ENCODE data around the gene GRK3.
"Not testable (repeated sequence)": the region's sequence is repeated elsewhere in the genome, so short reads cannot be mapped to it uniquely, and the experiment has no call there.

The GRK3 gene

DNA sequence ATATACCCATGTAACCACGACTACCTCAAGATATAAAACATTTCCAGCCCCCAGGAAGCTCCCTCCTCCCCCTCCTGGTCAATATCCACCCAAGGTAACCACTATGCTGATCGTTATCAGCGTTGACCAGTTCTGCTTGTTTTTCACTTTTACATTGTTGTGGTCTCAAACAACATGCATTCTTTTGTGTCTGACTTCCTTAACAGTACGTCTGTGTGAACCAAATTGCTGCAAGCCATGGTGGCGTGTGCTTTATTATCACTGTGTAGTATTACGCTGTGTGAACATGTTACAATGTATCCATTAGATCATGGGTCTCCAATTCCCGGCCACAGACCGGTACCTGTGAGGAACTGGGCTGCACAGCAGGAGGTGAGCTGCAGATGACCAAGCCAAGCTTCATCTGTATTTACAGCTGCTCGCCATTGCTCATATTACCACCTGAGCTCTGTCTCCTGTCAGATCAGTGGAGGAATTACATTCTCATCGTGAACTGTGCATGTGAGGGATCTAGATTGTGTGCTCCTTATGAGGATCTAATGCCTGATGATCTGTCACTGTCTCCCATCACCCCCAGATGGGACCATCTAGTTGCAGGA lies 15.5 kb upstream of the GRK3 start:
- Histone ChIP-seq H3K9me3 (ENCODE audit: control insufficient read depth, insufficient read depth, low read length) (no peaks in the 10 kb centered on the region), H3K4me2 (ENCODE audit: low read length) (no peak overlapping the region), H3K4me3 (ENCODE audit: low read length) (no peak overlapping the region), H3K4me1 (ENCODE audit: control insufficient read depth, low read length) (peaks cover 7% of the 10 kb centered on the region), H3K36me3 (ENCODE audit: control insufficient read depth, low read length) (no peaks in the 10 kb centered on the region), H3F3A (ENCODE audit: control insufficient read depth, insufficient read depth) (no peaks in the 10 kb centered on the region), H3K27me3 (ENCODE audit: control insufficient read depth, low read length) (peaks cover 3% of the 10 kb centered on the region), H3K9me2 (replicated peaks; ENCODE audit: control insufficient read depth, low read length) (no peaks in the 10 kb centered on the region), H4K20me1 (ENCODE audit: control insufficient read depth, insufficient read depth, low read depth, low read length) (no peaks in the 10 kb centered on the region), H3K27ac (ENCODE audit: low read depth, low read length) (no peak overlapping the region), H3K79me2 (ENCODE audit: control insufficient read depth, low read length) (no peaks in the 10 kb centered on the region)
- TF ChIP-seq, protein P1, sequence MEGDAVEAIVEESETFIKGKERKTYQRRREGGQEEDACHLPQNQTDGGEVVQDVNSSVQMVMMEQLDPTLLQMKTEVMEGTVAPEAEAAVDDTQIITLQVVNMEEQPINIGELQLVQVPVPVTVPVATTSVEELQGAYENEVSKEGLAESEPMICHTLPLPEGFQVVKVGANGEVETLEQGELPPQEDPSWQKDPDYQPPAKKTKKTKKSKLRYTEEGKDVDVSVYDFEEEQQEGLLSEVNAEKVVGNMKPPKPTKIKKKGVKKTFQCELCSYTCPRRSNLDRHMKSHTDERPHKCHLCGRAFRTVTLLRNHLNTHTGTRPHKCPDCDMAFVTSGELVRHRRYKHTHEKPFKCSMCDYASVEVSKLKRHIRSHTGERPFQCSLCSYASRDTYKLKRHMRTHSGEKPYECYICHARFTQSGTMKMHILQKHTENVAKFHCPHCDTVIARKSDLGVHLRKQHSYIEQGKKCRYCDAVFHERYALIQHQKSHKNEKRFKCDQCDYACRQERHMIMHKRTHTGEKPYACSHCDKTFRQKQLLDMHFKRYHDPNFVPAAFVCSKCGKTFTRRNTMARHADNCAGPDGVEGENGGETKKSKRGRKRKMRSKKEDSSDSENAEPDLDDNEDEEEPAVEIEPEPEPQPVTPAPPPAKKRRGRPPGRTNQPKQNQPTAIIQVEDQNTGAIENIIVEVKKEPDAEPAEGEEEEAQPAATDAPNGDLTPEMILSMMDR (IDR thresholded peaks at IDR 0.05; ENCODE audit: low read depth, low read length, poor library complexity, severe bottlenecking): no peak
- TF ChIP-seq EZH2phosphoT487 (IDR thresholded peaks at IDR 0.05; ENCODE audit: borderline replicate concordance, low read length): no peak

DNA sequence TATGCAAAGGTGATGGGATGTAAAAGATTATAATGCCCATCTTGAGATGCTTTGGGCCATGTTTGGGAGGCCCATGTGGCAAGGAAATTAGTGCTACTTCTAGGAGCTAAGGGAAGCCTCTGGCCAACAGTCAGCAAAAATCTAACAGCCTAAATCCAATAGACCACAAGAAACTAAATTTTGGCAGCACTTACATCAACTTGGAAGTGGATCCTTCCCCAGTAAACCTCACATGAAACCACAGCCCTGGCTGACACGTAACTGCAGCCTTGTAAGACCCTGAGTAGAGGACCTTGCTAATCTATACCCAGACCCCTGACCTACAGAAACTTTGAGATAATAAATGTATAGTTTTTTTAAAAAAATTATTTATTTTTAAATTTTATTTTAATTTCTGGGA lies 13.1 kb upstream of the GRK3 start:
- no peaks in the 10 kb centered on the region for H4K20me1 ChIP-seq (ENCODE audit: control insufficient read depth, insufficient read depth, low read depth, low read length)
- H3F3A ChIP-seq (ENCODE audit: control insufficient read depth, insufficient read depth): no peaks in the 10 kb centered on the region
- no peaks in the 10 kb centered on the region for H3K36me3 ChIP-seq (ENCODE audit: control insufficient read depth, low read length)
- no peak overlapping the region for H3K27ac ChIP-seq (ENCODE audit: low read depth, low read length)
- H3K9me2 ChIP-seq (replicated peaks; ENCODE audit: control insufficient read depth, low read length): no peaks in the 10 kb centered on the region
- no peak overlapping the region for H3K4me2 ChIP-seq (ENCODE audit: low read length)
- H3K9me3 ChIP-seq (ENCODE audit: control insufficient read depth, insufficient read depth, low read length): no peaks in the 10 kb centered on the region
- TF ChIP-seq, protein P1 (IDR thresholded peaks at IDR 0.05; ENCODE audit: low read depth, low read length, poor library complexity, severe bottlenecking): no peak
- no peak for TF ChIP-seq EZH2phosphoT487 (IDR thresholded peaks at IDR 0.05; ENCODE audit: borderline replicate concordance, low read length)
- no peak overlapping the region for H3K4me3 ChIP-seq (ENCODE audit: low read length)
- no peaks in the 10 kb centered on the region for H3K4me1 ChIP-seq (ENCODE audit: control insufficient read depth, low read length)
- peaks cover 7% of the 10 kb centered on the region for H3K27me3 ChIP-seq (ENCODE audit: control insufficient read depth, low read length)
- H3K79me2 ChIP-seq (ENCODE audit: control insufficient read depth, low read length): no peaks in the 10 kb centered on the region

DNA sequence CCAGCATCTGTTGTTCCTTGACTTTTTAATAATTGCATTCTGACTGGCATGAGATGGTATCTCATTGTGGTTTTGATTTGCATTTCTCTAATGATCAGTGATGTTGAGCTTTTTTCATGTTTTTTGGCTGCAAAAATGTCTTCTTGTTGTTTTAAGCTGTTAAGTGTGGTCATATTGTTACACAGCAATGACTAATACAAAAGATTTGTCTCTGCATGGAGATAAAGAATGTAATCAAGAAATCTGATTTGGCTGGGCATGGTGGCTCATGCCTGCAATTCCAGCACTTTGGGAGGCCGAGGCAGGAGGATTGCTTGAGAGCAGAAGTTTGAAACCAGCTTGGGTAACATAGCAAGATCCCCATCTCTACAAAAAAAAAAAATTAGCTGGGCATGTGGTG lies 12.1 kb upstream of the GRK3 start:
- not testable (repeated sequence) for H3K4me3 ChIP-seq (ENCODE audit: low read length); H3K27ac ChIP-seq (ENCODE audit: low read depth, low read length); H3K27me3 ChIP-seq (ENCODE audit: control insufficient read depth, low read length); H3K36me3 ChIP-seq (ENCODE audit: control insufficient read depth, low read length); H3F3A ChIP-seq (ENCODE audit: control insufficient read depth, insufficient read depth); H3K9me3 ChIP-seq (ENCODE audit: control insufficient read depth, insufficient read depth, low read length); H3K4me2 ChIP-seq (ENCODE audit: low read length); H4K20me1 ChIP-seq (ENCODE audit: control insufficient read depth, insufficient read depth, low read depth, low read length); H3K4me1 ChIP-seq (ENCODE audit: control insufficient read depth, low read length); H3K79me2 ChIP-seq (ENCODE audit: control insufficient read depth, low read length); H3K9me2 ChIP-seq (replicated peaks; ENCODE audit: control insufficient read depth, low read length)

DNA sequence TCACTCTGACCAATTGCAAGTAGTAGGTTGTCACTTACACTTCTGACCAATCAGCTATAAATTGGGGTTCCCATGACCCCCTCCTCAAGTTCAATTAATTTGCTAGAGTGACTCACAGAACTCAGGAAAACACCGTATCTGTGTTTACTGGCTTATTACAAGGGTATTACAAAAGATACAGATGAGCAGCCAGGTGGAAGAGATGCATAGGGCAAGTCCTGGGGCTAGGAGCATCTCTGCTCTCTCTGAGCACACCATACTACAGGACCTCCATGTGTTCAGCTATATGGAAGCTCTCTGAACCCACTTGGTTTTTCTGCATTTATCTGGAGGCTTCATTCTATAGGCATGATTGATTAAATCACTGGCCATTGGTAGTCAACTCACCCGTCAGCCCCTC lies 11.3 kb upstream of the GRK3 start:
- TF ChIP-seq, protein P1 (IDR thresholded peaks at IDR 0.05; ENCODE audit: low read depth, low read length, poor library complexity, severe bottlenecking): no peak
- TF ChIP-seq EZH2phosphoT487 (IDR thresholded peaks at IDR 0.05; ENCODE audit: borderline replicate concordance, low read length): no peak
- Histone ChIP-seq H3K4me1 (ENCODE audit: control insufficient read depth, low read length) (no peaks in the 10 kb centered on the region), H3K36me3 (ENCODE audit: control insufficient read depth, low read length) (no peaks in the 10 kb centered on the region)

More for the DNA sequence above, 11.3 kb upstream of the GRK3 start:
- Histone ChIP-seq H3K27ac (ENCODE audit: low read depth, low read length) (no peak overlapping the region), H3K9me3 (ENCODE audit: control insufficient read depth, insufficient read depth, low read length) (no peaks in the 10 kb centered on the region), H3K4me3 (ENCODE audit: low read length) (no peak overlapping the region), H3K9me2 (replicated peaks; ENCODE audit: control insufficient read depth, low read length) (no peaks in the 10 kb centered on the region), H3K79me2 (ENCODE audit: control insufficient read depth, low read length) (no peaks in the 10 kb centered on the region), H4K20me1 (ENCODE audit: control insufficient read depth, insufficient read depth, low read depth, low read length) (no peaks in the 10 kb centered on the region), H3K27me3 (ENCODE audit: control insufficient read depth, low read length) (peaks cover 7% of the 10 kb centered on the region), H3K4me2 (ENCODE audit: low read length) (no peak overlapping the region), H3F3A (ENCODE audit: control insufficient read depth, insufficient read depth) (no peaks in the 10 kb centered on the region)

All from DOHH2 (cell line).